ENCODE results near the gene BDH1. TPM values are rescaled to one million over a fixed set of nuclear protein-coding genes. Genes with fewer than 3 reads are reported as not detected.

The BDH1 gene
- total and polyA plus RNA-seq, 2 experiments from 2014 or later, result 21.4 to 26.1 TPM

DNA sequence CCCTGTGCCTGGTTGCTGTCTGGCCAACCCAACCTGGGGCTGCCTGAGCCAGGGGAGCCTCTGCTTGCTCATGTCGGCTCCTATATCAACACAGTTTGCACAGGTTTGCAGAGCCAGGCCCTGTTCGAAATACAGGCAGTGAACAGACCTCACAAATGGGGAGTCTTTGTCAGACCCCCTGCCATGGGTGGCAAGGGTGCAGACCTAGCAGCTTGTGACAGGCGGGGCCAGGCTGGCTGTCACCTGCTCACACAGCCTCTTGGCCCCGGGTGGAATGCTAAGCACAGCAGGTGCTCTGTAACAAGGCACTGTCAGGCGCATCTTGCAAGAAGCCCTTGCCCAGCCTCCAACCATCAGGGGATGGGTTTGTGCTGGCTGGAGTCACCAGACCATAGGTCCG is 47.3 kb downstream of the BDH1 start:
- no peak for DNase-seq (ENCODE audit: low read depth in 1 of 2, low spot score in 1 of 2)
- no peaks in the 10 kb centered on the region for H3K4me1 ChIP-seq (ENCODE audit: low read depth)

DNA sequence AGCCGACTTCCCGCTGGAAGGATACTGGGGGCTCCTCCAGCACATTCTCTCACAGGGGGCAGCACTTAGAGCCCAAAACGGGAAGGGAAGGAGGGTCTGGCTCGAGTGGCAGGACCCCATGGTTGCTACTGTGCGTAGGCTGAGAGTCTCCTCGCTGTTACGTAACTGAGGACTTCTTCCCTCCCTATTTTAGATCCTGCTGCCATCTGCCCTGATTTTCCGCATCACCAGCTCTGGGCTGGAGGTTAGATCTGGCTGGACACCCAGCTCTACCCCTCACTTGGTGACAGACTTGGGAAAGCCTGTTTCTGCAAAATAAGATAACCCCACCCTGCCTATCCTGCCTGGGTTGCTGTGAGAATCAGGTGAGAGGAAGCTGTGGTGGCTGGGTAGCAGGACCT is 47.7 kb downstream of the BDH1 start:
- H3K4me3 ChIP-seq, result no peak overlapping the region
- H3K4me1 ChIP-seq (ENCODE audit: low read depth), result no peaks in the 10 kb centered on the region
- no peaks in the 10 kb centered on the region for H3K9me3 ChIP-seq (ENCODE audit: low read depth)
- no peaks in the 10 kb centered on the region for H3K27me3 ChIP-seq
- no peaks in the 10 kb centered on the region for H3K36me3 ChIP-seq
- H3K27ac ChIP-seq, result no peak overlapping the region
- DNase-seq (ENCODE audit: low read depth in 1 of 2, low spot score in 1 of 2), result no peak
- TF ChIP-seq, protein P1, sequence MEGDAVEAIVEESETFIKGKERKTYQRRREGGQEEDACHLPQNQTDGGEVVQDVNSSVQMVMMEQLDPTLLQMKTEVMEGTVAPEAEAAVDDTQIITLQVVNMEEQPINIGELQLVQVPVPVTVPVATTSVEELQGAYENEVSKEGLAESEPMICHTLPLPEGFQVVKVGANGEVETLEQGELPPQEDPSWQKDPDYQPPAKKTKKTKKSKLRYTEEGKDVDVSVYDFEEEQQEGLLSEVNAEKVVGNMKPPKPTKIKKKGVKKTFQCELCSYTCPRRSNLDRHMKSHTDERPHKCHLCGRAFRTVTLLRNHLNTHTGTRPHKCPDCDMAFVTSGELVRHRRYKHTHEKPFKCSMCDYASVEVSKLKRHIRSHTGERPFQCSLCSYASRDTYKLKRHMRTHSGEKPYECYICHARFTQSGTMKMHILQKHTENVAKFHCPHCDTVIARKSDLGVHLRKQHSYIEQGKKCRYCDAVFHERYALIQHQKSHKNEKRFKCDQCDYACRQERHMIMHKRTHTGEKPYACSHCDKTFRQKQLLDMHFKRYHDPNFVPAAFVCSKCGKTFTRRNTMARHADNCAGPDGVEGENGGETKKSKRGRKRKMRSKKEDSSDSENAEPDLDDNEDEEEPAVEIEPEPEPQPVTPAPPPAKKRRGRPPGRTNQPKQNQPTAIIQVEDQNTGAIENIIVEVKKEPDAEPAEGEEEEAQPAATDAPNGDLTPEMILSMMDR (IDR thresholded peaks at IDR 0.05; ENCODE audit: low read depth, low read length), result no peak

More for the DNA sequence above, 47.3 kb downstream of the BDH1 start:
- no peaks in the 10 kb centered on the region for H3K9me3 ChIP-seq (ENCODE audit: low read depth)
- H3K36me3 ChIP-seq, result no peaks in the 10 kb centered on the region
- no peaks in the 10 kb centered on the region for H3K27me3 ChIP-seq
- H3K27ac ChIP-seq, result no peak overlapping the region
- H3K4me3 ChIP-seq, result no peak overlapping the region
- TF ChIP-seq, protein P1 (IDR thresholded peaks at IDR 0.05; ENCODE audit: low read depth, low read length), result no peak

GRCh38 chr3:197507541-197507940 is 48.2 kb downstream of the BDH1 start:
- Histone ChIP-seq H3K9me3 (ENCODE audit: low read depth) (no peaks in the 10 kb centered on the region), H3K27me3 (no peaks in the 10 kb centered on the region), H3K36me3 (no peaks in the 10 kb centered on the region), H3K27ac (no peak overlapping the region), H3K4me3 (no peak overlapping the region), H3K4me1 (ENCODE audit: low read depth) (no peaks in the 10 kb centered on the region)
- no peak for DNase-seq (ENCODE audit: low read depth in 1 of 2, low spot score in 1 of 2)
- TF ChIP-seq, protein P1 (IDR thresholded peaks at IDR 0.05; ENCODE audit: low read depth, low read length), result no peak

DNA sequence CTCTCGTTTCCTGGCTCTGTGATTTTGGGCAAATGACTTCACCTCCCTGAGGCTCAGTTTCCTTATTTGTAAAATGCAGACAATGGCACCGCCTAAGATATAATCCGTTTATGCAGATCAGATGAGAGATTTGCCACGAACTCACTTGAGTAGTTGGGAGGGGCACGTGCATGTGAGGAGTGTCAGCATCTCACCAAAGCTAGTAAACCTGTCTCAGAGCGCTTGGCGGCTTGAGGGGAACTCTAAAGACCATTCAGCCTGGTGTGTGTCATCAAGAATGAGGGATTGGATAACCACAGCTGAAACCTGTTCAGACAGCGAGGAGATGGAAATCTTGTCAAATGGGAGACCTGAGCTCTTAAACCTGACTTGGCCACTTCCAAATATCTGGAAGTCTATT is 48.7 kb downstream of the BDH1 start:
- H3K9me3 ChIP-seq (ENCODE audit: low read depth), result no peaks in the 10 kb centered on the region
- no peaks in the 10 kb centered on the region for H3K27me3 ChIP-seq
- no peak overlapping the region for H3K4me3 ChIP-seq
- H3K4me1 ChIP-seq (ENCODE audit: low read depth), result no peaks in the 10 kb centered on the region
- H3K36me3 ChIP-seq, result no peaks in the 10 kb centered on the region
- TF ChIP-seq, protein P1 (IDR thresholded peaks at IDR 0.05; ENCODE audit: low read depth, low read length), result no peak
- no peak for DNase-seq (ENCODE audit: low read depth in 1 of 2, low spot score in 1 of 2)
- H3K27ac ChIP-seq, result no peak overlapping the region

GRCh38 chr3:197505796-197506548 is 49.8 kb downstream of the BDH1 start:
- peak in 1 of 2 donors; percentile 60 for DNase-seq (ENCODE audit: low read depth in 1 of 2, low spot score in 1 of 2)
- H3K36me3 ChIP-seq, result no peaks in the 10 kb centered on the region
- H3K27ac ChIP-seq, result no peak overlapping the region
- no peaks in the 10 kb centered on the region for H3K9me3 ChIP-seq (ENCODE audit: low read depth)
- no peaks in the 10 kb centered on the region for H3K4me1 ChIP-seq (ENCODE audit: low read depth)
- TF ChIP-seq, protein P1 (IDR thresholded peaks at IDR 0.05; ENCODE audit: low read depth, low read length), result no peak
- H3K27me3 ChIP-seq, result no peaks in the 10 kb centered on the region
- no peak overlapping the region for H3K4me3 ChIP-seq
